GM12873 (cell line): ENCODE measurements around the gene MAMDC2.

Experiments
- CTCF ChIP-seq: IDR thresholded peaks from 2 replicates; pipeline ENCODE4 v1.5.1; 2012; ENCODE audit warnings: low read depth, mild to moderate bottlenecking, moderate library complexity, low read length, control low read depth; ENCODE audit not compliant: insufficient read depth; ENCODE audit errors: missing control alignments

Gene MAMDC2

GRCh38 chr9:70080481-70081119, 37.0 kb downstream of the MAMDC2 start:
- TF ChIP-seq CTCF, result no peak

GRCh38 chr9:70081120-70081495, 37.5 kb downstream of the MAMDC2 start:
- no peak for TF ChIP-seq CTCF

- no peak for TF ChIP-seq CTCF
Measured at GRCh38 chr9:70083429-70083828, 39.8 kb downstream of the MAMDC2 start.

GRCh38 chr9:70085241-70085640, 41.6 kb downstream of the MAMDC2 start:
- no peak for TF ChIP-seq CTCF

GRCh38 chr9:70091103-70091502, 47.5 kb downstream of the MAMDC2 start:
- TF ChIP-seq CTCF, result no peak

- no peak for TF ChIP-seq CTCF
Measured at GRCh38 chr9:70091572-70091971, 47.9 kb downstream of the MAMDC2 start.

- TF ChIP-seq CTCF, result no peak
Measured at GRCh38 chr9:70092190-70092589, 48.5 kb downstream of the MAMDC2 start.

- TF ChIP-seq CTCF, result no peak
Measured at GRCh38 chr9:70093095-70093494, 49.4 kb downstream of the MAMDC2 start.
